ENCODE measurements around the gene NMNAT2. TPM values are rescaled to one million over a fixed set of nuclear protein-coding genes. Genes with fewer than 3 reads are reported as not detected.

The NMNAT2 gene
- total RNA-seq, 4 donors from 2014 or later: 0.13 to 0.83 (median 0.66) TPM; not detected in 1

GRCh38 chr1:183300395-183300794, 117.8 kb downstream of the NMNAT2 start:
- no peaks in the 10 kb centered on the region for H3K9me3 ChIP-seq
- no peaks in the 10 kb centered on the region for H3K27me3 ChIP-seq
- H3K36me3 ChIP-seq: no peaks in the 10 kb centered on the region
- H3K4me1 ChIP-seq: no peaks in the 10 kb centered on the region
- no peak for DNase-seq
- no peak overlapping the region for H3K27ac ChIP-seq
- no peak overlapping the region for H3K4me3 ChIP-seq
- TF ChIP-seq CTCF (IDR thresholded peaks at IDR 0.05) (peak in 1 of 6 experiments; percentile 11), POLR2A (IDR thresholded peaks at IDR 0.05) (no peak)

GRCh38 chr1:183296782-183297181, 121.4 kb downstream of the NMNAT2 start:
- no peaks in the 10 kb centered on the region for H3K36me3 ChIP-seq
- H3K27me3 ChIP-seq: no peaks in the 10 kb centered on the region
- TF ChIP-seq CTCF (IDR thresholded peaks at IDR 0.05) (no peak), POLR2A (IDR thresholded peaks at IDR 0.05) (no peak)
- no peak for DNase-seq
- H3K27ac ChIP-seq: no peak overlapping the region
- H3K9me3 ChIP-seq: no peaks in the 10 kb centered on the region
- H3K4me3 ChIP-seq: no peak overlapping the region
- no peaks in the 10 kb centered on the region for H3K4me1 ChIP-seq

- H3K4me3 ChIP-seq: no peak overlapping the region
- no peak for DNase-seq
- no peak overlapping the region for H3K27ac ChIP-seq
- no peaks in the 10 kb centered on the region for H3K9me3 ChIP-seq
- H3K36me3 ChIP-seq: no peaks in the 10 kb centered on the region
- TF ChIP-seq CTCF (IDR thresholded peaks at IDR 0.05) (no peak), POLR2A (IDR thresholded peaks at IDR 0.05) (no peak)
- H3K27me3 ChIP-seq: no peaks in the 10 kb centered on the region
- H3K4me1 ChIP-seq: no peaks in the 10 kb centered on the region
Observed at GRCh38 chr1:183295521-183295920, 122.7 kb downstream of the NMNAT2 start.

GRCh38 chr1:183293876-183294275, 124.3 kb downstream of the NMNAT2 start:
- no peak for DNase-seq
- TF ChIP-seq POLR2A (IDR thresholded peaks at IDR 0.05) (no peak), CTCF (IDR thresholded peaks at IDR 0.05) (no peak)
- Histone ChIP-seq H3K27me3 (no peaks in the 10 kb centered on the region), H3K4me3 (no peak overlapping the region), H3K4me1 (no peaks in the 10 kb centered on the region), H3K27ac (no peak overlapping the region), H3K9me3 (no peaks in the 10 kb centered on the region), H3K36me3 (no peaks in the 10 kb centered on the region)

- no peak for TF ChIP-seq POLR2A (IDR thresholded peaks at IDR 0.05)
- no peak for TF ChIP-seq CTCF (IDR thresholded peaks at IDR 0.05)
- H3K36me3 ChIP-seq: no peaks in the 10 kb centered on the region
- no peak overlapping the region for H3K4me3 ChIP-seq
- no peaks in the 10 kb centered on the region for H3K9me3 ChIP-seq
- no peak overlapping the region for H3K27ac ChIP-seq
- no peaks in the 10 kb centered on the region for H3K27me3 ChIP-seq
- no peaks in the 10 kb centered on the region for H3K4me1 ChIP-seq
- no peak for DNase-seq
Observed at GRCh38 chr1:183293241-183293640, 124.9 kb downstream of the NMNAT2 start.

Data from Peyer's patch (tissue), 4 donors.